HG02970 (cell line): ENCODE measurements around the gene SARDH.

Source experiments
- ATAC-seq: cut with Tn5 transposase; IDR thresholded peaks from one replicate; pipeline ENCODE4 v1.9.1; 2021; ENCODE audit warnings: mild to moderate bottlenecking, moderate library complexity, moderate number of reproducible peaks; ENCODE audit not compliant: unreplicated experiment, low FRiP score

Gene SARDH

GRCh38 chr9:133737774-133738639 is at the start of gene SARDH:
Gene SARDH (minus strand): TSS chr9:133738352. CDS start chr9:133734173, 4,179 bp downstream.
- no peak for ATAC-seq

- no peak for ATAC-seq
Measured at GRCh38 chr9:133787754-133788025, 49.5 kb upstream of the SARDH start.

- no peak for ATAC-seq
Measured at GRCh38 chr9:133786907-133787753, 49.0 kb upstream of the SARDH start.

- peak; percentile 47 for ATAC-seq
Measured at GRCh38 chr9:133786371-133786753, 48.2 kb upstream of the SARDH start.

DNA sequence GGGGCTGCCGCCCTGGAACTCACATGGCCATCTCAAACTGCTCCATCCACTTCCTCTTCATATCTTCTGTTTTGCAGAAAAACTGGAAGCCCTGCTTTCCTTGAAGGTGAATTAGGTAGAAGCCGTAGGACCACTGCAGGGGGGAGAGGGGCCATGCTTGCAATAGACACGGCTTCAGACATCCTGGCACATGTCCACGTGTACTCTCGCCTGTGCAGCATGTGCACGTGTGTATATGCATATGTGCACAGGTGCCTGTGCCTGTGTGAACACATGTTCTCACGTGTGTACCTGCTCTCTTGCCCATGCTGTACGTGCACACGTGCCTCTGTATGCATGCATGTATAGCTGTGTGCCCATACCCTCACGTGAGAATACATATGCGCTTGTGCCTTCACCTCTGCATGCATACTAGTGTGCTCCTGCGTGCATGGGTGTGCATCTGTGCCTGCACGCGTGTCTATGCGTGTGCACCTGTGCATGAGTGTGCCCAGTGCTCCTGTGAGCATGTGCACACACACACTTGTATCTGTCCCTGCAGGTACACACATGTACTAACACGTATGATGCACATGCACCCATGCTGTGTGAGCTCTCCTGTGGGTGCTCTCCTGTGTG is 47.7 kb upstream of the SARDH start:
- ATAC-seq: no peak

- no peak for ATAC-seq
Measured at GRCh38 chr9:133784731-133785561, 46.8 kb upstream of the SARDH start.

DNA sequence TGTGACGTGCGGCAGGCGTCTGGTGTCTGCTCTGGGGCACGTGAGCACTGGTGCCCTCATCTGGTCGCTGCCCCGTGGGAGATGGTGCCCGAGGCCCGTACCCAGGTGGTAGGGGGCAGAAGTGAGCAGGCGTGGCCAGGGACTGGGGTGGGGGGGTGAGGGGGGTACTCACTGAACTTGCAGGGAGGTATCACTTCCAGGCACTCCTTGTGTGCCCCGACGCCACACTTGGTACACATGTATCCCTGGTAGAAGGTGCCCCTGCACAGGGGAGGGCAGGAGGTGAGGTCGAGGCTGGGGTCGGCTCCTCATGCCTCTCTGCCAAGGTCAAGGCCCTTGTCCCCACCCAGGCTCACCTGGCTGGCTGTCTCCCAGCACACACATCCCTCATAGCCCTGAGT is 45.2 kb upstream of the SARDH start:
- ATAC-seq: no peak

GRCh38 chr9:133782157-133783130 is 44.3 kb upstream of the SARDH start:
- no peak for ATAC-seq

GRCh38 chr9:133781828-133782135 is 43.6 kb upstream of the SARDH start:
- ATAC-seq: no peak

DNA sequence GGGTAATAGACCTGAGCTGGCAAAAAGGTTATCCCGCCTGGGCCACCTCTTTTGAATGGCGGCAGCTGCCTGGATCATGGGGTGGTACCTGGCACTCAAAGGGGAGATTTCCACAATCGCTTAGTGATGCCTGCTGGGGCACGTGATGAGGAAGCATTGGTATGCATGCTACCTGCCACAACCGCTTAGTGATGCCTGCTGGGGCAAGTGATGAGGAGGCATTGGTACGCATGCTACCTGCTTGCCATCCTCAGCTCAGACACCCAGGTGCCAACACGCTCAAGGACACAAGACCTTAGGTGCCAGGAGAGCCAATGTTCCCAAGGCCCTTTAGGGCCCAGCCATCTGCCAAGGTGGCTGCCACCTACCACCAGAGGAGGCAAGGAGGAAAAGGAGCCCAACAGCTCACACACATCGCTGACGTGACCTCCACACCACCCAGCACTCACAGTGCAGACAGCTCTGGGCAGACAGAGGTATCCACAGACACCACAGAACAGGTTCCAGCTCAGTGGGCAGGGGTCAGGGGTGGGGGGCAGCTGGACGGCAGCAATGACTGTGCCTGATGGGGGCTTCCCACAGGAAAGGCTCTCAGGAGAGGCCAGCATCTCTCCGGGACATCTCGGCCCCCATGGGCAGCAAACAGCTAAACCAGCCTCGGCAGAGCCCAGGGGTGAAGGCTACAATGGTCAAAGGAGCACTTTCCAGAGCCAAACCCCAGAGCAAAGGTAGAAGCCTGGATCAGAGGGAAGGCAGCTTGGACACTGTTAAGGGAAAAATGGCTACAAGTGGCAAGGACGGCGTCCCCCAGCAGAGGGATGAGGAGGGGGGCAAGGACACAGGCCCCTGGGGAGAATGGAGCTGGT is 43.0 kb upstream of the SARDH start:
- ATAC-seq: no peak

DNA sequence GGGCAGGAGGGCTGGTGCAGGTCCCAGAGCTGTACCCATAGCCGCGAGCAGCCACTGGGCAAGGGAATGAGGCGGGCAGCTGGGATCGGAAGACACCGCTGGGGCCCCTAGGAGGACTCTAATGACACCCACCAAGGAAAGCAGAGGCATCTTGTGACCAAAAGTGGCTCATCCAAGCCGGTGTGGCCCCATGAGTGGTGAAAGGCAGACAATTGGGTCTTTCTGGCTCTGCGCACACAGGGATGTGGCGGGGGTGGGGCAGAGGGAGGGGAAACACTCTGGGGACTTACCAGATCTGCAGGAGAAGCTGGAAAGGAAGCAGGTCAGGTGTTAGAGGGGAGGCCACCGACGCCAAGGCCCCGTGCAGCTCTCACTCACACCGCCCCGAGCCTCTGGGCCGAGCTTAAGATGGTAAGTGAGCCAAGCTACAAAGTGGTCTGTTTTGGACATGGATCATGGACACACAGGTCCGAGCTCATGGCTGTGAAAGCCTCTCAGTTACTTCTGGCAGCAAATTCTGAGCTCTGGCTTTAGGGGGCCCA is 42.3 kb upstream of the SARDH start:
- no peak for ATAC-seq

- ATAC-seq: no peak
Measured at GRCh38 chr9:133779516-133780403, 41.6 kb upstream of the SARDH start.

- no peak for ATAC-seq
Measured at GRCh38 chr9:133779081-133779480, 40.9 kb upstream of the SARDH start.

DNA sequence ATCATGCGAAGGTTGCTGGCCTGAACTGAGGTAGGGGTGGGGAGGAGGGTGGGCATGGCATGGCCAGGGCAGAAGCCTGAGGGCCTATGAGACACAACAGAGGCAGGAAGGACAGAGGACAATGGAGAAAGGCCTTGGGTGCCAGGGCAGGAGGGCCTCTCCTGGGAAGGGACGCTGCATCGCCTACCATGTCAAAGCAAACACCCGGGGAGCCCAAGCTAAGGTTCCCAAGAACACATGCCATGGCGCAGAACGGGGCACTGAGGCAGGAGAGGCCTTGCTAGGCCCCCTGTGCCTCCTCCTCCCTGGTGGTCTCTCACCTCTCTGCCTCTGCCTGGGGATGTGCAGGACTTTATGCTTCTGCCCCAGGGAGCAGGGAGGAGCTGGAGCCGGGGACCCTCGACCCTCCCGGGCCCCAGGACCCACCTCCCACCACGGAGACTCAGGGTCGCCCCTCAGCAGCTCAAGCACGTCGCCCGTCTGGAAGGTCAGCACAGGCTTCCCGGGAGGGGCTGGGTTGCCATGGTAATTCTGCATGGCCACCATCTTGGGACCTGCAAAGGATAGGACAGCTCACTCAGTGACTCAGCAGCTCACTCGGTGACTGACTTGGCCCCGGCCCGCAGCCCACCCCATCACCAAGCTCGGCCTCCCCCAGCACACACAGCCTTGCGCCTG is 40.3 kb upstream of the SARDH start:
- no peak for ATAC-seq

DNA sequence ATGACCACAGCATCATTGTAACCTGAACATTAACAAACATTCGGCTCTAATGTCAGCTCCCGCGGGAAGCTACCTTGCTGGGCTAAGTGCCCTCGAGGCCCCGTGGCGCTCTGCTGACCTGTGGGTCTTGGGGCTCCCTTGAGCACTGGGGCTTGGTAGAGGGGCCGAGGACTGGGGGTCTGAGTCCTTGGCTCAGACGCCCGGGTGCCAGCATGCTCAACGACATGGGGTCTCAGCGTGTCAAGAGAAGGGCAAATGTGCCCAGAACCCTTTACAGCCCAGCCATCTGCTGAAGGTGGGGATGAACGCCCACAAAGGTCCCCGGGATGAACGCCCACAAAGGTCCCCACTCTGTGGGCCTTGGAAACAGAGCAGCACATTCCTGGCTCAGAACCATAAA is 39.7 kb upstream of the SARDH start:
- no peak for ATAC-seq

DNA sequence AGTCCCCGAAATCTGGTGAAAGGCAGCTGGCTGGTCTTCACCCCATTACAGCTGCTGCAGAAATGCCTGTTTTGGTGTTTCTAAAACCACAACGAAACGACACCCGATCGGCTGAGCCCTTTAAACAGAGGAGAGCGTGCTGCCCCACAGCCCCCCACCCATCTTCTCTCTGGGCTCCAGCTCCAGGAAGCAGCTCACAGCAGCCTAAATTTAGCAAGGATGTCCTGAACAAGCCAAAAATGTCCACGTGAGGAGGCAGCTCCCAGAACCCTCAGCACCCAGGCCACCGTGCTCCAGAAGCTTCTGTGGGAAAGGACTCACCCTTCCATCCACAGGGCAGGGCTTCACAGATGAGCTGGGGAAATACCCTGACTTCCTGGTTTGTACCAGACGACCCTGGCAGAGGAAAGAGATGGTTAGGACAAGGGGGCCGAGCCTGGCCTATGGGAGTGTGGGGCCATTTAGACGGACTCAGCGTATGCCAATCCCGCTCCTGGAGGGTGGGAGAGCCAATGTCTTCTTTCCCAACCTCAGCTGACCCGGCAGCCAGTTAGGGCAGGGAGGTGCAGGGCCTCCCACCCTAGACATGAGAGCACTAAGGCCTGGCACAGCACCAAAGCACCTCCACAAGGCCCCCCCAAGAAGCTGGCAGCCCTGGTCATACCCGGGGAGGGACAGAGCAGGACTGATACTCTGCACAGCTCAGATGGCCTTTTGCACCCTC is 39.1 kb upstream of the SARDH start:
- ATAC-seq: no peak
